HG03196 (cell line): ENCODE results near the gene TMEM238L.

Experiments
- ATAC-seq: cut with Tn5 transposase; IDR thresholded peaks from one replicate; pipeline ENCODE4 v1.9.1; 2021; ENCODE audit not compliant: unreplicated experiment

TMEM238L gene

DNA sequence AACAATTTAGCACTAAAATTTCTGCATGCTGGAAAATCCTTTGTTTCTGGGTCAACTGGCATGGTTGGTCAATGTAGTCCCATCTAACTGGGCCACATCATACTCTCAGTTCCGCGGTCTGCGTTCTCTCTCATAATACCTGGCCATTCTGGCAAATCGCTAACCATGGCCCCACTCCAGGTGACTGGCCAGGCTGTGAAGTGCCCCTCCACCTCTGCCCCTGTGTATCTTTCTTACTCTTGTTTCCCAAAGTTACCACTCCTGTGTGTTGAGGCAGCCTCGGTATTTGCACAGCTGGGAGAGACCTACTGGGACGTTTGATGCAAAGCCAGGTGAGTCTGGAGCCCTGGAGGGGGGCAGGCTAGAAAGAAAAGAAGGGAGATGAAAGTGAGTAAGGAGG lies 2.0 kb upstream of the TMEM238L start:
- ATAC-seq = no peak

DNA sequence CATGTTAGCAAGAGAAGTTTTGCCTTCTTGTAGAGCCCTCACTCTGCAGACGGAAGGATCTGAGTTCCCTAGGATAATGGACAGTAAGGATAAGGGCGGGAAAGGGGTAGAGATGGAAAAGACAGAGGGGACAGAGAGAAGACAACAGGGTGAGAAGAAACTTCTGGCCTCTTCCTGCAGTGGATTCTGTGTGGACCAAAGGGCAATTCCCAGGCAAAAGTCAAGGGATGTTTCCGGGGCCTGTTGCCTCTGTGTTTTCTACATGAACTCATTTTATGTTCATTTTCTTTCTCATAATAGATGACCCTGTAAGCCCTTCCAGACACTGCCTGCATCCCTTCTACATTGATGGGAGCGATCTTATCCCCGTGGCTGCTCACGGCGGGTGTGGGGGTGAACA lies 647 bp upstream of the TMEM238L start:
- no peak for ATAC-seq

GRCh38 chr17:10803350-10803749 lies 549 bp downstream of the TMEM238L start:
- ATAC-seq = no peak

DNA sequence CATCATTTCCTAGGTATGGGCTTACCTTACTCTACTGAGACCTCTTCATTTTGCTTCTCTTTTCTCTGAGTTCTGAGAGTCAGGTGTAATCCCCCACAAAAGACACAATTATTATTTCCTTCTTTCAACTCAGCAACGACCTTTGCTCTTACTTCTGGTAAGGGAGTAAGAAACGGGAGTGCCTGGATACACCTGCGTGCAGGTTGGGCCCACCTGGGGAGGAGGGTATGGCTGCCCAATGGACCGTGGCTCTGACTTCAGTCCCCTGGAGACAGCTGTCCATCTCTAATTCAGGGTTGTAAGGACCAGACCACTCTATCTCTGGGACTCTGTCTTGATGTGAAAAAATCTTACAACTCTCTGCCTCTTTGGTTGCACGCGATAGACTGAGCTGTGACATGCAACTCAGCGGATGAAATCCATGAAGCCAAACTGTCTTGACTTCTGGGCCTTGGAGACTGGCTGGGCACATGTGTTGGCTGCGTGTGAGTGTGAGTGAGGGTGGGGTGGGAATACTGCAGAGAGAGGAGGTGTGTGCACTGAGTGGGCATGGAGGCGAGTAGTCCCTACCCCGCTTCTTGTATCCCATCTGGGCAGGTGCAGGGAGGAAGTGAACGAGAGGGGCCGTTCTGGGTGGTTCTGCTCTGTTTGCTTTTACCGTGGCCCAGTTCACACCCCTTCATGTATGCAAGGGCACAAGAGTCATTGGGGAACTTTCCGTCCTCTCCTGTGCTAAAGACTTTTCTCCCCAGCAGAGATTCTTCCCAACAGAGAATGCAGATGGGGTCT lies 1.2 kb downstream of the TMEM238L start:
- ATAC-seq = no peak

DNA sequence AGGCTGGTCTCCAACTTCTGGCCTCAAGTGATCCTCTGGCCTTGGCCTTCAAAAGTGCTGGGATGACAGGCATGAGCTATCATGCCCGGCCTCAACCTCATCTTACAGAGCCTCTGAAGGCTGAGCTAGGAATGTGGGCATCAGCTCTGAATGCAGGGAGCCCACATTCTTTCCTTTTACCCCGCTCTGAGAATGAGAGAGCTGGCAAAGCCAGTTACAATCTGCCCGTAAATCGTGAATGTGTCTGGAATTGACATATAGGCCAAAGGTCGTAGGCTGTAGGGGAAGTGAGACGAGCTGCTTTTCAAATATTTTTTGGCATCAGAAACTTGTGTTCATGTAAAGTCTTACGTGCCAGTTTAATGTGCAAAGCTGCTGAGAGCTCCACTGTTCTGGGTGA lies 4.5 kb downstream of the TMEM238L start:
- no peak for ATAC-seq

- ATAC-seq = no peak
Measured at GRCh38 chr17:10798910-10799309, 5.0 kb downstream of the TMEM238L start.

DNA sequence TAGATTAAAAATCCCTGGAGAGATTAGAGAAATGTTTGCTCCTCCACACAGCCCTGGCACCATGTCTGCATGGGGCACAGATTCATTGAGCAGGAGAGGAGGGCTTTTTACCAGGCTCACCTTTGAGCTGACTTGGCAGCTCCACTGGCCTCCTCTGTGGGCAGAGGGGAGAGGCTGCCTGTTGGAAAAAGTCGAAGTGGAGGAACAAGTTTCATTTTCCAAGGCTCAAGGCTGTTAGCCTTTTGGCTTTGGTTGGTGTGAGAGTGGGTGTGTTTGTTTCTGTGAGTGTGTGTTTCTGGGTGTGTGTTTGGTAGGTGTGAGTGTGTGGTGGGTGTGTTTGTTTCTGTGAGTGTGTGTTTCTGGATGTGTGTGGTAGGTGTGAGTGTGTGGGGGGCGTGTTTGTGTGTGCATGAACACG lies 5.6 kb downstream of the TMEM238L start:
- ATAC-seq = no peak

DNA sequence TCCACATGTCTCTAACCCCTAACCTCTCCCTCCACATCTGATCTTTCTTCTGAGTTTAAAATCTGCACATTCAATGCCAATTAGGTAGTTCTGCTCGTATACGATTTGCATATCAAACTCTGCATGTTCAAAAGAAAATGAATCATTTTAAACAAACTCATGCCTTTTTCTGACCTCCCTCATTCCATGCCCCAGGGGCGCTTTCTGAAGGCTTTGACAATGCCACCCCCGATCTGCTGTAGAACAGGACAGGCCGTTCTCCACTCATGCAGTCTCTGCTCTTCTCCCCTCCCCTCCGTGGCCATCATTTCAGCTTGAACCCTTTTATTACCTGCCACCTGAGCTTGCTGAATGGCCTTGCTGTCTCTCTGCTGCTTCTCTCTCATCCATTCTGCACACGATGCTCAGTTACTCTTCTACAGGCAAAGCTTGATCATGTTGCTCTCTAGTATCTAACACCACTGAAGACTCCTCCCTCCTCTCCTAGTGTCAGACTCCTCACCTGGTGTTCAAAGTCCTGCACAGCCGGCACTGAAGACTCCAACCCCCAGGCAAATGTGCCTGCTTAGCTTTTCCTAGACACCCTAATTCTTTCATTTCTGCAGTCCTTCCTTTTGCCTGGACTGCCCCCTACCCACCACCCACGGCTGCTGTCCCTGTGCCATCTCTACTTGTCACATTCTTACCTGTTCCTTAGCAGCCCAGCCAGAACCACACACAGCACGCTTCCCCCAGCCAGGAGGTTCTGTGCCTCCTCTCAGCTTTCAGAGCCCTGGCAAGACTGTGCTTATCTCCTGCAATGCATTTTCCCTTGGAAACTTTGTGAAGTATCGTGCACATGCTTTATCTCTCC lies 6.2 kb downstream of the TMEM238L start:
- ATAC-seq = no peak

GRCh38 chr17:10793816-10794215 lies 10.1 kb downstream of the TMEM238L start:
- no peak for ATAC-seq

GRCh38 chr17:10793256-10793655 lies 10.6 kb downstream of the TMEM238L start:
- ATAC-seq = no peak

- ATAC-seq = no peak
Measured at GRCh38 chr17:10792151-10792550, 11.7 kb downstream of the TMEM238L start.

DNA sequence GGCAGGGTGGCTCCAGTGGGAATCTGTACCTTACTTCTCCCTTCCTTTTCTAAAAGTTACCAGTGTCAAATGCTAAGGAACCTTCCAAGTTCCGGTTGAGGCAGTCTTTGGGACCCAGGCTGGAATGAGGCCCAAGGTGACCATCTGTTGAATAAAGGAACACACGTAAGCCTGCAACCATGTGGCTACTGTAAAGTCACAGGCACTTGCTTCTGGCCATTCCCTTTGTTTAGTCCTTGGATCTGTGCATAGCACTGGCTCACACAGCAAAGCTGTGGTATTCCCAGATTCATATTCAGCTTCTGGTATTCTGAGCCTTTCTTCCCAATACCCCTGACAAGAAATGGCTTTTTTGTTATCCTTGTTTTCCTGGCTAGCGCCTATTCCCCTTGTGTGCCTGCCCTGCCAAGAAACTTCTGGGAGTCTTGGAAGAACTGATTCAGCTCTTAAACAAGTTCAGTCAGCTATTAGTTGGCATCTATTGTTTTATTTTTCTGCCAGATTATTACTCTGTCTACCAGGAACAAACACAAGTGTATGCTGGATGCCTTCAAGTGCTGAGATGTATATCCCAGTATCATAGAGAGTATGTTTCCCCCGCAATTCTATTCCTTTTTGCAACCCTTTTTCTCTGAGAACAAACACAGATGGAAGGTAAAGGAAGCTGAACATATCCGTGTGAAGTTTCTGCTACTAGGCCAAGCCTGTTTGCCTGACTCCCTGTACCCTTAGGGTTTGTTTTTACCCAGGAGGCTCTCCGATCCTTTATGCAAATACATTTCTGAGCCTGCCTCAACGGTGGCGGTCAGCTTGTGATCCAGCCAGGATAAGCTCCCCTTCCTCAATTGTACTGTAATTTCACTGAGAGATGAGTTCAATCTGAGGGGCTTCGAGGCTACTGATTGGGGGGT lies 13.2 kb downstream of the TMEM238L start:
- ATAC-seq = no peak

DNA sequence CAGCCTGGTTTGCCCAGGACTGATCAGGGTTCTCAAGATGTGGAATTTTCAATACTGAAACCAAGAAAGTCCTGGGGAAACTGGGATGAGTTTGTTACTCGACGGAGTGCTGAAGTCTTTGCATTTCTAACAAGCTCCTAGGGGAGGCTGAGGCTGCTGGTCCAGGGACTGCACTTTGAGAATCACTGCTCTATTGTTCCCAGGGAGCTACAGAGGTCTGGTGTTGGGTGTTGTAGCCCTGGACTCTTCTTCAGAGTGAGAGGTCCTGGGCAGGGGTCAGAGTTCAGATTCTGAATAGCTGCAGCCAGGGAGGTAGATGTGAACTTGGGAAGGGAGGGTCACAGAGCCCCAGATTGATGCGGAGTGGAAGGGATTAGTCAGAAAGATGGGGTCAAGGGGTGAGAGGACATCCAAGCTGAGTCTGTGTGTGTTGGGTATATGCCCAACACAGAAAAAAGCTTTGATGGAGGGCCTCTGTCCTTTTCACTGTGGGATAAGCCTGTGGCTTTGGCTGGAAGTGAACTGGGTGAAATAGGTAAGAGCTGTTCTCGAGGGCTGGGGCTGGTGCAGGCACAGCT lies 14.1 kb downstream of the TMEM238L start:
- no peak for ATAC-seq

GRCh38 chr17:10787306-10788045 lies 16.4 kb downstream of the TMEM238L start:
- ATAC-seq = no peak

GRCh38 chr17:10785295-10785694 lies 18.6 kb downstream of the TMEM238L start:
- no peak for ATAC-seq

- ATAC-seq = no peak
Measured at GRCh38 chr17:10779609-10780008, 24.3 kb downstream of the TMEM238L start.

DNA sequence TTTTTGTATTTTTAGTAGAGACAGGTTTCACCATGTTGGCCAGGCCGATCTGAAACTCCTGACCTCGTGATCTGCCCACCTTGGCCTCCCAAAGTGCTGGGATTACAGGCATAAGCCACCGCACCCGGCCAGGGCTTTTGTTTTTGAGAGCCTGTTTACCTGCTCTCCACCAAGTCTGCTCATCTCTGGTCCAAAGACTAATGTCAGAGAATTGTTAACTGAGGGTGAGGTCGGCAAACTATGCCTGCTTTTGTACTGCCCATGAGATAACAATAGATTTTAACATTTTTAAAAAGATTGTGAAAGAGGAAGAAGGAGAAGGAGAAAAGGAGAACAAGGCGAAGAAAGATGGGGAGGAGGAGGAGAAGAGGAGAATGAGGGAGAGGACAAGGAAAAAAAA lies 26.0 kb downstream of the TMEM238L start:
- ATAC-seq = no peak

- no peak for ATAC-seq
Measured at GRCh38 chr17:10777131-10777807, 26.6 kb downstream of the TMEM238L start.

GRCh38 chr17:10776381-10776780 lies 27.5 kb downstream of the TMEM238L start:
- no peak for ATAC-seq
